ENCODE measurements around the gene FAM98A. TPM values are rescaled to one million over a fixed set of nuclear protein-coding genes. Genes with fewer than 3 reads are reported as not detected.

Gene FAM98A
- total RNA-seq, 1 experiment from 2014 or later, result 38.0 TPM

Small RNA genes lying within 50 kb of the gene (small RNA-seq; reads per million reads assigned to genes)
- not detected for gene ATP6V0E1P3

Other genes with a start within 250 kb of the FAM98A start
- gene RASGRP3, start 122.7 kb downstream of the FAM98A start, total RNA-seq (2014; rRNA removed; shearing (Covaris generic)), result 0.84 and 2.1 TPM in 2 replicates